SK-N-SH (cell line): Measurements from ENCODE around the gene CRISPLD2.

Experiments used
- ELF1 ChIP-seq: IDR thresholded peaks from 2 replicates; pipeline ENCODE4 v1.4.0; 2012
- EZH2phosphoT487 ChIP-seq: fragments of 200-600 bp; sonication (generic); IDR thresholded peaks from 2 replicates; pipeline ENCODE4 v1.6.1; 2017; ENCODE audit warnings: low read depth, mixed run types, mild to moderate bottlenecking, antibody characterized with exemption, moderate library complexity, borderline replicate concordance
- FOXM1 ChIP-seq: IDR thresholded peaks from 2 replicates; pipeline ENCODE4 v1.4.0; 2012; ENCODE audit warnings: low read depth, mild to moderate bottlenecking
- MXI1 ChIP-seq: IDR thresholded peaks from 2 replicates; pipeline ENCODE4 v1.6.1; 2012; ENCODE audit warnings: mild to moderate bottlenecking, low read depth, low read length, improper control_type of control experiment
- NRF1 ChIP-seq: IDR thresholded peaks from 2 replicates; pipeline ENCODE4 v1.6.1; 2012; ENCODE audit warnings: low read depth, mild to moderate bottlenecking, low read length
- RFX5 ChIP-seq: IDR thresholded peaks from 2 replicates; pipeline ENCODE4 v1.6.1; 2012; ENCODE audit warnings: mild to moderate bottlenecking, improper control_type of control experiment, low read length
- USF2 ChIP-seq: fragments of 150-350 bp; IDR thresholded peaks from 2 replicates; pipeline ENCODE4 v1.6.1; 2017; ENCODE audit warnings: antibody characterized with exemption, low read length, low read depth, borderline replicate concordance
- TF ChIP-seq, protein P1 (sequence below): fragments of 200-600 bp; sonication (generic); IDR thresholded peaks from 2 replicates; pipeline ENCODE4 v1.6.1; 2017; ENCODE audit warnings: antibody characterized with exemption, mild to moderate bottlenecking, moderate library complexity

- TF ChIP-seq, protein P1, sequence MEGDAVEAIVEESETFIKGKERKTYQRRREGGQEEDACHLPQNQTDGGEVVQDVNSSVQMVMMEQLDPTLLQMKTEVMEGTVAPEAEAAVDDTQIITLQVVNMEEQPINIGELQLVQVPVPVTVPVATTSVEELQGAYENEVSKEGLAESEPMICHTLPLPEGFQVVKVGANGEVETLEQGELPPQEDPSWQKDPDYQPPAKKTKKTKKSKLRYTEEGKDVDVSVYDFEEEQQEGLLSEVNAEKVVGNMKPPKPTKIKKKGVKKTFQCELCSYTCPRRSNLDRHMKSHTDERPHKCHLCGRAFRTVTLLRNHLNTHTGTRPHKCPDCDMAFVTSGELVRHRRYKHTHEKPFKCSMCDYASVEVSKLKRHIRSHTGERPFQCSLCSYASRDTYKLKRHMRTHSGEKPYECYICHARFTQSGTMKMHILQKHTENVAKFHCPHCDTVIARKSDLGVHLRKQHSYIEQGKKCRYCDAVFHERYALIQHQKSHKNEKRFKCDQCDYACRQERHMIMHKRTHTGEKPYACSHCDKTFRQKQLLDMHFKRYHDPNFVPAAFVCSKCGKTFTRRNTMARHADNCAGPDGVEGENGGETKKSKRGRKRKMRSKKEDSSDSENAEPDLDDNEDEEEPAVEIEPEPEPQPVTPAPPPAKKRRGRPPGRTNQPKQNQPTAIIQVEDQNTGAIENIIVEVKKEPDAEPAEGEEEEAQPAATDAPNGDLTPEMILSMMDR, result no peak
- TF ChIP-seq USF2 (no peak), EZH2phosphoT487 (no peak), RFX5 (no peak), FOXM1 (no peak), MXI1 (no peak), NRF1 (no peak), ELF1 (no peak)
Observed at GRCh38 chr16:84863481-84863814, 43.7 kb downstream of the CRISPLD2 start.
